Mesothelial cell of epicardium (in vitro differentiated cells): Measurements from ENCODE around the gene BCL6B. TPM values are rescaled to one million over a fixed set of nuclear protein-coding genes. Genes with fewer than 3 reads are reported as not detected.

ENCODE experiments used
- DNase-seq, 2 experiments: peaks; one replicate each; pipeline ENCODE4 v3.0.0; 2021; ENCODE audit warnings: low spot score in 2 of 2; ENCODE audit not compliant: unreplicated experiment in 2 of 2
- H3K27ac Mint-ChIP-seq: 2 replicates; pipeline ENCODE4 v1.8.0; 2021; ENCODE audit warnings: mixed read lengths
- H3K27me3 Mint-ChIP-seq: 2 replicates; pipeline ENCODE4 v1.8.0; 2021; ENCODE audit warnings: low read depth, mixed read lengths
- H3K36me3 Mint-ChIP-seq: 2 replicates; pipeline ENCODE4 v1.8.0; 2021; ENCODE audit warnings: mixed read lengths
- H3K4me1 Mint-ChIP-seq: 2 replicates; pipeline ENCODE4 v1.8.0; 2021; ENCODE audit warnings: mixed read lengths
- H3K4me3 Mint-ChIP-seq: 2 replicates; pipeline ENCODE4 v1.8.0; 2021; ENCODE audit warnings: mild to moderate bottlenecking, moderate library complexity, mixed read lengths
- H3K9me3 Mint-ChIP-seq: 2 replicates; pipeline ENCODE4 v1.8.0; 2021; ENCODE audit warnings: mixed read lengths
- CTCF ChIP-seq: fragments of 200-600 bp; sonication (generic); IDR thresholded peaks from one replicate; pipeline ENCODE4 v1.5.0; 2021; ENCODE audit warnings: antibody characterized with exemption; ENCODE audit not compliant: unreplicated experiment
- total RNA-seq: library from RNA; stranded (reverse); gene quantifications from 3 replicates; pipeline ENCODE4 v1.2.1, GENCODE V29; 2021

The BCL6B gene
- total RNA-seq, 1 donor from 2014 or later = not detected

GRCh38 chr17:7005716-7006115, 17.1 kb upstream of the BCL6B start:
- H3K36me3 Mint-ChIP-seq = peaks cover 19% of the 10 kb centered on the region
- H3K27ac Mint-ChIP-seq = no peak overlapping the region
- DNase-seq = no peak
- no peak for TF ChIP-seq CTCF
- H3K9me3 Mint-ChIP-seq = no peaks in the 10 kb centered on the region
- no peaks in the 10 kb centered on the region for H3K27me3 Mint-ChIP-seq
- H3K4me3 Mint-ChIP-seq = no peak overlapping the region
- peaks cover 5% of the 10 kb centered on the region for H3K4me1 Mint-ChIP-seq

- no peak for TF ChIP-seq CTCF
- no peak overlapping the region for H3K4me3 Mint-ChIP-seq
These were observed 15.7 kb upstream of the BCL6B start for GRCh38 chr17:7007143-7007542.

GRCh38 chr17:7010523-7010922, 12.3 kb upstream of the BCL6B start:
- Mint-ChIP-seq H3K27me3 (no peaks in the 10 kb centered on the region), H3K36me3 (peaks cover 3% of the 10 kb centered on the region), H3K4me1 (peaks cover 41% of the 10 kb centered on the region), H3K4me3 (peak overlapping the region; percentile 50), H3K9me3 (no peaks in the 10 kb centered on the region), H3K27ac (no peak overlapping the region)
- DNase-seq = no peak
- no peak for TF ChIP-seq CTCF

More at GRCh38 chr17:7007143-7007542, 15.7 kb upstream of the BCL6B start:
- no peaks in the 10 kb centered on the region for H3K27me3 Mint-ChIP-seq
- H3K36me3 Mint-ChIP-seq = peaks cover 11% of the 10 kb centered on the region
- no peak overlapping the region for H3K27ac Mint-ChIP-seq
- no peaks in the 10 kb centered on the region for H3K9me3 Mint-ChIP-seq
- H3K4me1 Mint-ChIP-seq = peaks cover 18% of the 10 kb centered on the region
- DNase-seq = no peak

- peak overlapping the region; percentile 97 for H3K4me3 Mint-ChIP-seq
- H3K9me3 Mint-ChIP-seq = no peaks in the 10 kb centered on the region
- H3K27me3 Mint-ChIP-seq = no peaks in the 10 kb centered on the region
- no peak for TF ChIP-seq CTCF
- H3K36me3 Mint-ChIP-seq = peaks cover 3% of the 10 kb centered on the region
- DNase-seq = no peak
- H3K27ac Mint-ChIP-seq = peak overlapping the region; percentile 99
- peaks cover 45% of the 10 kb centered on the region for H3K4me1 Mint-ChIP-seq
These were observed 11.4 kb upstream of the BCL6B start for GRCh38 chr17:7011415-7011814.

GRCh38 chr17:7011942-7012254, 11.0 kb upstream of the BCL6B start:
- H3K9me3 Mint-ChIP-seq = no peaks in the 10 kb centered on the region
- no peak for DNase-seq
- H3K27ac Mint-ChIP-seq = peak overlapping the region; percentile 99
- peak overlapping the region; percentile 97 for H3K4me3 Mint-ChIP-seq
- no peaks in the 10 kb centered on the region for H3K27me3 Mint-ChIP-seq
- peaks cover 45% of the 10 kb centered on the region for H3K4me1 Mint-ChIP-seq
- H3K36me3 Mint-ChIP-seq = peaks cover 3% of the 10 kb centered on the region
- TF ChIP-seq CTCF = no peak
